Chondrocyte (in vitro differentiated cells): ENCODE results near the gene ERG. TPM values are rescaled to one million over a fixed set of nuclear protein-coding genes. Genes with fewer than 3 reads are reported as not detected.

Experiments
- DNase-seq: peaks from one replicate; pipeline ENCODE4 v3.0.0; 2021; ENCODE audit warnings: mixed read lengths, low spot score
- H3K27ac Mint-ChIP-seq: one replicate; pipeline ENCODE4 v1.8.0; 2021; ENCODE audit warnings: mild to moderate bottlenecking, moderate library complexity, mixed read lengths; ENCODE audit not compliant: unreplicated experiment
- H3K27me3 Mint-ChIP-seq: 2 replicates; pipeline ENCODE4 v1.8.0; 2021; ENCODE audit warnings: low read depth, mixed read lengths
- H3K36me3 Mint-ChIP-seq: 2 replicates; pipeline ENCODE4 v1.8.0; 2021; ENCODE audit warnings: low read depth, mixed read lengths
- H3K4me1 Mint-ChIP-seq: 2 replicates; pipeline ENCODE4 v1.8.0; 2021; ENCODE audit warnings: low read depth, mild to moderate bottlenecking, mixed read lengths
- H3K4me3 Mint-ChIP-seq: one replicate; pipeline ENCODE4 v1.8.0; 2021; ENCODE audit warnings: mild to moderate bottlenecking, moderate library complexity, mixed read lengths; ENCODE audit not compliant: unreplicated experiment
- H3K9me3 Mint-ChIP-seq: 2 replicates; pipeline ENCODE4 v1.8.0; 2021; ENCODE audit warnings: low read depth, mixed read lengths
- total RNA-seq: library from RNA; stranded (reverse); gene quantifications from 3 replicates; pipeline ENCODE4 v1.2.1, GENCODE V29; 2021
- TF ChIP-seq, protein P1 (sequence below): fragments of 200-600 bp; sonication (generic); IDR thresholded peaks from 2 replicates; pipeline ENCODE4 v1.5.0; 2021; ENCODE audit warnings: antibody characterized with exemption, mild to moderate bottlenecking, moderate library complexity

ERG gene
- total RNA-seq, 1 donor from 2014 or later = 33.4 TPM

DNA sequence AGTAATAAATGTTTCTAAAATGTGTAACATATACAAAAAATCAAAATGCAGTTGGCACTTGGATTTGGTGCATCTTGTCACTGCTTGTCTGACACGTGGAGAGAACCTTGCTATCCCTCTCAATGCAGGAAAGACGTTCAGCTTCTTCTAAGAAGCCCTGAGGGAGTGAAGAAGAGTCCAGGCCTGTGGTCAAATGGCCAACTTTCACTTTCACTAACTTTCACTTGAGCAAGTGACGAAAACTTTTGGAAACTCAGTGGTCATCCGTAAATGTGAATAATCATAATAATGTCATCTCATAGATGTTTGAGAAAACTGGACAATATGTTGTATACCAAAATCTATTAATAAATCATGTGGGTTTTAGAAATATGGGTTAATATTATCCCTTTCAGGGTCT, 61.9 kb downstream of the ERG start:
- peaks cover 81% of the 10 kb centered on the region for H3K4me1 Mint-ChIP-seq
- H3K27ac Mint-ChIP-seq = peak overlapping the region; percentile 34
- H3K27me3 Mint-ChIP-seq = no peaks in the 10 kb centered on the region
- H3K4me3 Mint-ChIP-seq = no peak overlapping the region
- H3K36me3 Mint-ChIP-seq = peaks cover 2% of the 10 kb centered on the region
- H3K9me3 Mint-ChIP-seq = peaks cover 3% of the 10 kb centered on the region
- TF ChIP-seq, protein P1, sequence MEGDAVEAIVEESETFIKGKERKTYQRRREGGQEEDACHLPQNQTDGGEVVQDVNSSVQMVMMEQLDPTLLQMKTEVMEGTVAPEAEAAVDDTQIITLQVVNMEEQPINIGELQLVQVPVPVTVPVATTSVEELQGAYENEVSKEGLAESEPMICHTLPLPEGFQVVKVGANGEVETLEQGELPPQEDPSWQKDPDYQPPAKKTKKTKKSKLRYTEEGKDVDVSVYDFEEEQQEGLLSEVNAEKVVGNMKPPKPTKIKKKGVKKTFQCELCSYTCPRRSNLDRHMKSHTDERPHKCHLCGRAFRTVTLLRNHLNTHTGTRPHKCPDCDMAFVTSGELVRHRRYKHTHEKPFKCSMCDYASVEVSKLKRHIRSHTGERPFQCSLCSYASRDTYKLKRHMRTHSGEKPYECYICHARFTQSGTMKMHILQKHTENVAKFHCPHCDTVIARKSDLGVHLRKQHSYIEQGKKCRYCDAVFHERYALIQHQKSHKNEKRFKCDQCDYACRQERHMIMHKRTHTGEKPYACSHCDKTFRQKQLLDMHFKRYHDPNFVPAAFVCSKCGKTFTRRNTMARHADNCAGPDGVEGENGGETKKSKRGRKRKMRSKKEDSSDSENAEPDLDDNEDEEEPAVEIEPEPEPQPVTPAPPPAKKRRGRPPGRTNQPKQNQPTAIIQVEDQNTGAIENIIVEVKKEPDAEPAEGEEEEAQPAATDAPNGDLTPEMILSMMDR = no peak
- DNase-seq = no peak

DNA sequence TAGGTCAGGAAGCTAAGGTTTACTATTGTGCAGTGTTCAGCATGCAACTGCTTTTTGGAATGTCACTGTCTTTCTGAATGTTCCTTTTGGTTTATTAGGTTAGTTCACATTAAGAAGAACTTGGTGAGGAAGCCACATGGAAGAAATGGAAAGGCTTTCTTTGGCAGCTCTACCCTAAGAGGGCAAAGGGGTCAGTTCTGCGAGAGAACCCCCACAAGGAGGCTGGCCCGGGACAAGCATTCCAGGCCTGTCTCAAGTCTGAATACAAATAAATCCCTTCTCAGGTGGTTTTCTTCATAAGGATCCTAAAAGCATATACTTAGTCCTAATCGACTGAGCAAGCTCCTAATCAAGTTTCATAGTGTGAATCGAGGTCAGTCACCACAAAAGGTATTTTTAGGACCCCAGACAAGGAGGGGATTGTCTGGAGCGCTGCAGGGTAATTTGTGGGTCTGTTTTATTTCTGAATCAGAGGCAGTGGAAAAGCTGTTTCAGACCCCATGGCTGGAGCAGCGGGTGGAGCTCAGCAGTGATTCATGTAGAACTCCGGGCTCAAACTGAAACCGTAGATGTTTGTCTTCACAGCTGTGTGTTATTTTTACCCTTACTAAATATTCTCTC, 63.3 kb downstream of the ERG start:
- Mint-ChIP-seq H3K4me3 (peak overlapping the region; percentile 73), H3K36me3 (peaks cover 5% of the 10 kb centered on the region), H3K4me1 (peaks cover 77% of the 10 kb centered on the region), H3K27ac (peak overlapping the region; percentile 99), H3K9me3 (peaks cover 6% of the 10 kb centered on the region), H3K27me3 (no peaks in the 10 kb centered on the region)
- DNase-seq = no peak
- TF ChIP-seq, protein P1 = no peak

DNA sequence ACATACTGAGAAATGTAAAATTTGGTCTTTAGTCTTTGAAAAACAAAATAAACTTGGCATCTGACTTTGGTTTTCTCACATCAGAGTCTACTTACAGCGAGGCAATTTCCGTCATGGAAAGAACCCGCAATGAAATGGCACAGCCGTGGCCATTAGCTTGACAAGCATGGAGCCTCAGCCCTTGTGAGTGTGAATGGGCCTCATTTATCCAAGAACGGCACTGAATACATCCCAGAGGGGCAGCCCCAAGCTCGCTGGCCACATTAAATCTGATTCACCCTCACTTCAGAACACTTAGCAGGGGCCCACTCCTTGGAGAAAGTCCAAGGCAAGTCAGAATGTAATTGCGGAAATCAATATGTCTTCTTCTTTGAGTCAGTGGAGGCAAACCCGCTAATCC, 64.8 kb downstream of the ERG start:
- DNase-seq = no peak
- H3K27ac Mint-ChIP-seq = peak overlapping the region; percentile 99

DNA sequence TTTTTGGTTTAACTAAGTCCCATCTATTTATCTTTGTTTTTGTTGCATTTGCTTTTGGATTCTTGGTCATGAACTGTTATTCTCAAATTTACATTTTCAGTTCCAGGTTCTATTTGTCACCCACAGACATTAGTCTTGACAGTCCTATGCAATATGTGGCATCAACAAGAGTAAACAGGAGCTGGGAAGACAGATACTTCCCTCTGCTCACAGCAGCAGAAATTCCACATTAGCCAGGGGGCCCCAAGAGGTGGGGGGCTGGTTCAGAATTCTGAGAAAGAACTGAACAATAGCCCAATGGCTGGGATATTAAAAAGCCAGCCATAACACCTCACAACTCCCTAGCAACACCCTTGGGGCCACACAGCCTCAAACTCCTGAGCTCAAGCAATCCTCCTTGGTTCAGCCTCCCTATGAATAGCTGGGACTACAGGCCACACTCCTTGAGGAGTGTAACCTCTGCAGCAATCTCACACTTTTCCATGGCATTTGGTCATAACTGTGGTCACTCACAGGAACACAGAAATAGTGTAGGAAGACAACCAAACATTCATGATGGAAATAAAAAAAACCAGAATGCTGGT, 67.8 kb downstream of the ERG start:
- no peak overlapping the region for H3K27ac Mint-ChIP-seq
- peaks cover 4% of the 10 kb centered on the region for H3K9me3 Mint-ChIP-seq
- H3K27me3 Mint-ChIP-seq = no peaks in the 10 kb centered on the region
- H3K4me1 Mint-ChIP-seq = peaks cover 47% of the 10 kb centered on the region
- H3K4me3 Mint-ChIP-seq = no peak overlapping the region
- no peak for DNase-seq
- TF ChIP-seq, protein P1 = no peak
- peaks cover 8% of the 10 kb centered on the region for H3K36me3 Mint-ChIP-seq

More for the DNA sequence above, 64.8 kb downstream of the ERG start:
- TF ChIP-seq, protein P1 = no peak
- Mint-ChIP-seq H3K27me3 (no peaks in the 10 kb centered on the region), H3K4me3 (no peak overlapping the region), H3K36me3 (peaks cover 6% of the 10 kb centered on the region), H3K4me1 (peaks cover 61% of the 10 kb centered on the region), H3K9me3 (peaks cover 7% of the 10 kb centered on the region)

DNA sequence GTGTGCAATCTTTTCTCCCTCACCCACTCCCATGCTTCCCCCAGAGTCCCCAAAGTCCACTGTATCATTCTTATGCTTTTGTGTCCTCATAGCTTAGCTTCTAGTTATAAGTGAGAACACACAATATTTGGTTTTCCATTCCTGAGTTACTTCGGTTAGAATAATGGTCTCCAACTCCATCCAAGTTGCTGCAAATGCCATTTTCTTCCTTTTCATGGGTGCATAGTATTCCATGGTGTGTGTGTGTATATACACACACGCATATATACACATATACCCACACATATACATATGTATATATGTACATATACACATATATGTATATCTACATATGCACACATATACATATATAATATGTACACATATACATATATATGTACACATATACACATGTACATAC, 69.3 kb downstream of the ERG start:
- H3K36me3 Mint-ChIP-seq = peaks cover 12% of the 10 kb centered on the region
- no peak overlapping the region for H3K4me3 Mint-ChIP-seq

More for the DNA sequence above, 69.3 kb downstream of the ERG start:
- no peak overlapping the region for H3K27ac Mint-ChIP-seq
- TF ChIP-seq, protein P1 = no peak
- no peaks in the 10 kb centered on the region for H3K27me3 Mint-ChIP-seq
- no peak for DNase-seq
- H3K9me3 Mint-ChIP-seq = peaks cover 4% of the 10 kb centered on the region
- peaks cover 33% of the 10 kb centered on the region for H3K4me1 Mint-ChIP-seq
